ENCODE results near the gene HTT-AS.
"Not testable (repeated sequence)": the region's sequence is repeated elsewhere in the genome, so short reads cannot be mapped to it uniquely, and the experiment has no call there.

Gene HTT-AS

DNA sequence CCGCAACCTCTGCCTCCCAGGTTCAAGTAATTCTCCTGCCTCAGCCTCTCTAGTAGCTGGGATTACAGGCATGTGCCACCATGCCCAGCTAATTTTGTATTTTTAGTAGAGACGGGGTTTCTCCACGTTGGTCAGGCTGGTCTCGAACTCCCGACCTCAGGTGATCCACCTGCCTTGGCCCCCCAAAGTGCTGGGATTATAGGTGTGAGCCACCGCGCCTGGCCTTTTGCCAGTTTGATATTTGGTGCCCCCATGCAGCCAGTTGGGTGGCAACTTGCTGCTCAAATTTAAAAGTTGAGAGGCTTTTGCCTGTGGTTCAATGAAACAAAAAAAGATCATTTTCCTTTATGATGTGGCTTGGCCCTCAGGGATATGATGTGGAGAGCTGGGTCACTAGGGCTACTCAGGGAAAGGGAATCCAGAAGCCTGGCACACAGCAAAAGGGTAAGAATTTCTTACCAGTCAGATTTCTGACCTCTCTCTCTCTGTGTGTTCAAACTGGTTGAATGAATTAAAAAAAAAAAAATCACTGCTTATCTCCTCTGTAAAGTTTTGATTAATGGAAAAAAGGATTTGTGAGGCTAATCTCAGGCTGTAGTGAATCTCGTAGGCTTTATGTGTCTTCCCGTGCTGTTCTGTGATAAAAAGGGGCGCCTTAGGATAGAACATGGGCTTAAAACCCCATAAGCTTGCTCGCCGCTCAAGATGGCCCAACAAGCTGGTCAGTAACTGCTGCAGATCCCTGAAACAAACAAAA lies 23.0 kb downstream of the HTT-AS start:
- not testable (repeated sequence) for DNase-seq

DNA sequence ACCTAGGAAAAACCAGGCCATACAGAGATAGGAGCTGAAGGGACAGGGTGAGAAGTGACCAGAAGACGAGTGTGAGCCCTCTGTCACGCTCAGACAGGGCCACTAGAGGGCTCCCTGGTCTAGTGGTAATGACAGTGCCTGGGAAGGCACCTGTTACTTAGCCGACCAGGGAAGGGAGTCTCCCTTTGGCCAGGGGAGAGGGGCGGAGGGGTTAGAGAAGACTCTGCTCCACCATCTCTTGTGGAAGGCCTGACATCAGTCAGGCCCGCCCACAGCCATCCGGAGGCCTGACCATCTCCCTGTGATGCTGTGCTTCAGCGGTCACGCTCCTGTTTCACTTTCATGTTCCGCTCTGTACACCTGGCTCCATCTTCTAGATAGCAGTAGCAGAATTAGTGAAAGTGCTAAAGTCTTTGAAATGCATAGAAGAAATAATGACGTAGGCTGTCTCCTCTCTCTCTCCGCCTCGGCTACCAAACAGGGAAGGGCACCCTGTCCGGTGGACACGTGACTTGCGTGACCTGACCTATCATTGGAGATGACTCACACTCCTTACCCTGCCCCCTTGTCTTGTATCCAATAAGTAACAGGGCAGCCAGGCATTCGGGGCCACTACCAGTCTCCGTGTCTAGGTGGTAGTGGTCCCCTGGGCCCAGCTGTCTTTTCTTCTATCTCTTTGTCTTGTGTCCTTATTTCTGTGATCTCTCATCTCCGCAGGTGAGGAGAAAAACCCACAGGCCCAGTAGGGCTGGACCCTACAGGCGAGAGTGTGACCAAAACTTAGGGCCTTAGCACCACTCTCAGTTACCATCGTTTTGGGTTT lies 26.7 kb downstream of the HTT-AS start:
- DNase-seq: peak; percentile 85

DNA sequence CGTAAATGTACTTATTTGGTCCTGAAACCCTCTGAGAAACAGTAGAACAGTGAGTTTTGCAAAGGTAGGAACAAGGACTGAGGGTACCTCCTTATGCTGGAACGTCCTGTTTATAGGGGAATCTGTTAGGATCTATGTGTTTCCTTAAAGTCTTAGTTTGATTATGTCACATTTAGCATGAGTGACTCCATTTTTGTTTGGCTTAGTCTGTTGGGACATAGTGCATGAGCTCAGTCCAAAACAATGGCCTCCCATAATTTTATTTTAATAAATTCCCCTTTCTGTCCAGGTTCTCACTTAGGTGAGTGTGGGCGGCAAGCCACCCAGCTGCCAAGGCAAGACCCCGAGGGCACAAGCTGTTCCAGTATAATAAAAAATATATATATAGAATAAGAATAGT lies 27.7 kb downstream of the HTT-AS start:
- DNase-seq: no peak

DNA sequence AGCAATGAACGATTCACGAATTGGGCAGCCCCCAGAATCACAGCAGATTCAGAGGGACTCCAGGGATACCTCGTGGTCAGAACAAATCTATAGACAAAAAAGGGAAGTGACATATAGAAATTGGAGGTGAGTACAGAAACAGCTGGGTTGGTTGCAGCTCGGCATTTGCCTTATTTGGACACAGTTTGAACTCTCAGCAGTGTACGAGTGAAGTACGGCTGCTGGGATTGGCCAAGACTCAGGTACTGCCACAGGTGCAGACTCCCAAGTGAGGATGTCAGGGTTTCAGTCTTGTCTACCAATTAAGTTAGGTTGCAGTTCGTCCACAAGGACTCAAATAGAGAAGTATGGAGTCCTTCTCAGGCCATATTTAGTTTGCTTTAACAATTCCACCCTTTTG lies 28.2 kb downstream of the HTT-AS start:
- no peak for DNase-seq

DNA sequence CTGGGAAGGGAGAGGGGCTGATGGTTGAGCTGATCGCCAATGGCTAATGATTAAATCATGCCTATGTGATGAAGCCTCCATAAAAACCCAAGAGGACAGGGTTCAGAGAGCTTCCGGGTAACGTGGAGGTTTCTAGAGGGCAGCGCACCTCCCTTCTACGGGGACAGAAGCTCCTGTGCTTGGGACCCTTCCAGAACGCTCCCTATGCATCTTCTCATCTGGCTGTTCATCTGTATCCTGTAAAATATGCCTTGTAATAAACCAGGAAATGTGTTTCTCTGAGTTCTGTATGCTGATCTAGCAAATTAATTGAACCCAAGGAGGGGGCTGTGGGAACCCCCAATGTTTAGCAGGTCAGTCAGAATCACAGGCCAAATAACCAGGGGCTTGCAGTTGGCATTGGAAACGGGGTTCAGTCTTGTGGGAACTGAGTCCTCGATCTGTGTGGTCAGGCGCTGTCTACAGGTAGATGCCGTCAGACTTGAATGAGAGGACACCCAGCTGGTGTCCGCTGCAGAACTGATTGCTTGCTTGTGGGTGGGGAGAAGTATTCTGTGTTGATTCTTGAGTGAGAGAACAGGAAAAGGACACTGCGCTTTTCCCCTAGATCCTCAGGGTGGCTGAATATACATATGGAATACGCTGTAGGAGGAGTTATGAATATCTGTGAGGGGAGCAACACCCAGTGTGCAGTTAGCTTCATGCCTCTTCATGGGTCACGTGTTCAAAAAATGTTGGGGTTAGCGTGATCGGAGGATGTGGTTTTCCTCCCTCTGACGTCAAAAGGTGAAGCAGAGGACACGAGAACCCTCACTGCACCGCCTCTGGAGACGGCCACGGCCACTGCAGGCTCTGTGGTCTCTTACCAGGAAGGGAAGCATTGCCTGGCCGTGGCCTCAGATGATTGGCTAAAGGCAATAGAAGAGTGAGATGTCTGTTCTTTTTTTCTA lies 29.2 kb downstream of the HTT-AS start:
- peak; percentile 65 for DNase-seq

DNA sequence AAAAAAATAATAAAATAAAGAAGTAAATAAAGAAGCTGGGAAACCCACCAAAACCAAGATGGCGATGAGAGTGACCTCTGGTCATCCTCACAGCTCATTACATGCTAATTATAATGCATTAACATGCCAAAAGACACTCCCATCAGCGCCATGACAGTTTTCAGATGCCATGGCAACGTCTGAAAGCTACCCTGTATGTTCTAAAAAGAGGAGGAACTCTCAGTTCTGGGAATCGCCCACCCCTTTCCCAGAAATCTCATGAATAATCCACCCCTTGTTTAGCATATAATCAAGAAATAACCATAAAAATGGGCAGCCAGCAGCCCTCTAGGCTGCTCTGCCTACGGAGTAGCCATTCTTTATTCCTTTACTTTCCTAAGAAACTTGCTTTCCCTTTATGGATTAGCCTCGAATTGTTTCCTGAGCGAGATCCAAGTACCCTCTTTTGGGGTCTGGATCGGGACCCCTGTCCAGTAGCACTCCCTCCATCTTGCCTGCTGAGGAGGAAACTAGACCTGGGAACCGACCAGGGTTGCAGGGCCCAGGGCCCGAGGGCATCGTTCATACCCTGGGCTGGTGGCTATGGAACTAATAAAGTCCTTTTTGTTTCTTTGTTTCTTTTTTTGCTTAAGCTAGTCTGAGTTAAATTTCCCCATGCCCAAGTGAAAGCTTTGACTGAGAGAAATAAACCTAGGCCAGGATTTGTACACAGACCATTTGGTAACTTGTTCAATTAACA lies 30.9 kb downstream of the HTT-AS start:
- no peak for DNase-seq

DNA sequence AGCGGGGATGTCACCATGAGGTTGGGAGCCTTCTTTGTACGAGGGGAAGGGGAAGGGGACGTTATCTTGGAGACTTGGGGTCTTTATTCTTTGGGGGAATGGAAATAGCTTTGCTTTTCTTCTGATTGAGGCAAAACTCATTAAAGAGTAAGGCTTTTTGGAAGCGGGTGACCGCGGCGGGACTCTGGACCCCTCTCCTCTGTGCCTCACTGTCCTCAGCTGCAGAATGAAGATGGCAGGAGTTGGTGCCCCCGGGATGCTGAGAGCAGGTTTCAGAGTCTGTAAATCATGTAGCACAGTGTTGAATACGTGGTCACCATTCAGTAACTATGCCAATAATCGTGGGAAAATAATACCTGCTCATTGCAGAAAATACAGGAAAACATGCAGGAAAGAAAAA lies 32.1 kb downstream of the HTT-AS start:
- no peak for DNase-seq

GRCh38 chr4:3041192-3042142 lies 32.9 kb downstream of the HTT-AS start:
- DNase-seq: peak; percentile 38

DNA sequence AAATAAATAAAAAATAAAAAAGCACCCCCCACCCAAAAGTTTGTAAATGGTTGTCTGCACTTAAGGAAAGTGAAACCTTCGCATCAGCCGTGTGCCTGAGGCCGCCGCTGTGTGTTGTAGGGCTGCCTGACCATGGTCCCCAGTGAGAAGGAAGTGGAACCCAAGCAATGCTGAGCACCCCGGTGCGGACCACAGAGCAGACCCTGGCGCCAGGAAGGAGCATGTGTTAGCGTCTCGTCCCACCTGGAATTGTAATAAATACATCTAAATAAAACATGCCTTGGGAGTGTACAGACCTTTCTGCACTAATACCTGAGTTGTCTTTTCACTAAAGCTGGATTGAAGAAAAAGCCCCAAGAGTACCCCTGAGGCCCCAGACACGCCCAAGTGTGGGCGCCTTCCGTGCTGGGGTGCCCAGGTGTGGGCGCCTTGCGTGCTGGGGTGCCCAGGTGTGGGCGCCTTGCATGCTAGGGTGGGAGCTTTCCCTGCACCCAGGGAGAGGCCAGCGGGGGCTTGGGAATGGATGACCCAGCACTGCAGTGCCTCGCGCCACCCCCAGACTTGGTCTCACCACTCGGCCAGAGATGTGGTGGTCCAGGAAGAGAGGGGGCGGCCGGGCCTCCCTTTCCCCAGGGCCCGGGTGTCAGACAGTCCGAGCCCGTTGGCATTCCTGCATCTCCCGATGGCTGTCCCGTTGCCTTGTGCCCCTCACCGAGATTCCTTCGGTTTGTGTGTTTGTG lies 33.7 kb downstream of the HTT-AS start:
- DNase-seq: no peak

GRCh38 chr4:3039706-3040366 lies 34.5 kb downstream of the HTT-AS start:
- no peak for DNase-seq

GRCh38 chr4:3037957-3038461 lies 36.3 kb downstream of the HTT-AS start:
- DNase-seq: peak; percentile 30

DNA sequence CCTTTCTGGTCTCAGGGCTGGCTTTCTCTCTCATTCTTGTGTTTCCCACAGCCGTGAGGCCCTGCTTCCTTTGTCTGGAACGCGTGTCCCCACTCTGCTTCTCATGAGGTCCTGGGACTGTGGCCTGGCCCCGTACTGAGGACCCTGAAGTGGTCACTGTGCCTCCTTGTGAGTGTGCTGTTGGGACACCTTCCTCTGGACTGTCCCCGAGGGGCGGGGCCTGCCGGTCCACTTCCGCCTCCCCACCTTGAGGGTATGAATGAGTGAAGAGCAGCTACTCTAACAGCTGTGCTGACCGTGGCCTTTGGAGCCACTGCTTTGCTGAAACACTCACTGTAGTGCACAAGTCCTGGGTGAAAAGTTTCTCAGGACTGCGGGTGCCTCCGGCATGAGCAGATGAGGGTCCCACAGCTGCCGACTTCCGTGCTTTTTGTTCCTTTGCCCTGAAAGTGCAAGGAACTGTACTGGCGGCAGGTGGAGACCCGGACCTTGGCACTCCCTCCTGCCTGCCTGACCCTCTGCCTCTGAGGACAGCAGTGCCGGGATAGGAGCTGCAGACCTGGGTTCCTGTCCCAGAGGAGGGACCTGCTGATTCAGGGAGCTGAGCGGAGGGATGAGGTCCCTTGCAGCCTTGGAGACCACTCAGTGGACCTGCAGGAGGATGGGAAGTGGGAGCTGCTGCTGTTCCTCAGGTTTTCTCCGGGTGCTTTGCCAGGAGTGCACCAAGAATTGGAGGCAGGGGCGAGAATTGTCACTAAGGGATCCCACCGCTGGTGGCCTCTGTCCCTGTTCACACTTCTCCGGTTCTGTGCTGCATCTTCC lies 38.0 kb downstream of the HTT-AS start:
- no peak for DNase-seq

DNA sequence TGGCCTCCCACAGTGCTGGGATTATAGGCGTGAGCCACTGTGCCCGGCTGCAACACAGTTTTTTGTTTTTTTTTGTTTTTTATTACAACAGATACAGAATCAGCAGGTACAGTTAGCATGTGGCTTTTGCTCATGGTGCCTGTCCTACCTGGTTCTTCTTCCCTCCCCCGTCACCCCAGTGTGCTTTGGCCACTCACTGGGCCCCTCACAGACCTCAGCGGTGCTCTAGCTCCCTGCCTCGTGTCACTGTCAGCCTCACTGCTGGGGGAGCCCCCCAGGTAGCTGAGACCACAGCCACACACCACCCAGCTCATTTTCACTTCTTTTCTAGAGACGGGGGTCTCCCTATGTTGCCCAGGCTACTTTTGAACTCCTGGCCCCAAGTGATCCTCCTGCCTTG lies 38.7 kb downstream of the HTT-AS start:
- DNase-seq: no peak

DNA sequence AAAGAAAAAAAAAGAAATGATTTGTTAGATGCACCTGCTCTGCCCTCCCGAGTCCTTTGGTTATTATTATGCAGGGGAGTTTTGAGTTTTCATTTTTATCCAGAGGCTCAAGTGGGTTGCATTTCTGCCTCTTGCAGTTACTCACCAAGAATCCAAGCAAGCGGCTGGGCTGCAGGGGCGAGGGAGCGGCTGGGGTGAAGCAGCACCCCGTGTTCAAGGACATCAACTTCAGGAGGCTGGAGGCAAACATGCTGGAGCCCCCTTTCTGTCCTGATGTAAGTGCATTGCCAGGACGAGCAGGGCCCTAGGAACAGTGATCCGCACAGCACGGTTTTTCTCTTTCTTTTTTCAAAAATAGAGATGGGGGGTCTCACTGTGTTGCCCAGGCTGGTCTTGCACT lies 39.1 kb downstream of the HTT-AS start:
- DNase-seq: no peak

DNA sequence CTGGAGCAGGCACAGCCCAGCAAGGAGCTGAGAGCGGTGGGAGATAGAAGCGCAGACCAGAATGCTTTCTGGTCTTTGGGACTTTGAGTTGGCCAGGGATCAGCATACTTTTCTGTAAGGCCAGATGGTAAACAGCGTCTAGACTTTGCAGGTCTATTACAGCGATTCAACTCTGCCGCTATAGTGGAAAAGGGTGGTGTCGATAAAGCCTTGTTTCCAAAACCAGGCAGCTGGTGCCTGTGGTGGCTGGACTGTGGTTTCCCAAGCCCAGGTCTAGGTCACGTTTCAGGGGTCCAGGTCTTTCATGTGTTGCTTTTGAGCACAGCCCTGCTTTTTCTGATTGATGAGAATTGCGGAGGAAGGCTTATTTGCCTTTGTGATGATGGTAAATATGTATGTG lies 40.1 kb downstream of the HTT-AS start:
- DNase-seq: no peak

DNA sequence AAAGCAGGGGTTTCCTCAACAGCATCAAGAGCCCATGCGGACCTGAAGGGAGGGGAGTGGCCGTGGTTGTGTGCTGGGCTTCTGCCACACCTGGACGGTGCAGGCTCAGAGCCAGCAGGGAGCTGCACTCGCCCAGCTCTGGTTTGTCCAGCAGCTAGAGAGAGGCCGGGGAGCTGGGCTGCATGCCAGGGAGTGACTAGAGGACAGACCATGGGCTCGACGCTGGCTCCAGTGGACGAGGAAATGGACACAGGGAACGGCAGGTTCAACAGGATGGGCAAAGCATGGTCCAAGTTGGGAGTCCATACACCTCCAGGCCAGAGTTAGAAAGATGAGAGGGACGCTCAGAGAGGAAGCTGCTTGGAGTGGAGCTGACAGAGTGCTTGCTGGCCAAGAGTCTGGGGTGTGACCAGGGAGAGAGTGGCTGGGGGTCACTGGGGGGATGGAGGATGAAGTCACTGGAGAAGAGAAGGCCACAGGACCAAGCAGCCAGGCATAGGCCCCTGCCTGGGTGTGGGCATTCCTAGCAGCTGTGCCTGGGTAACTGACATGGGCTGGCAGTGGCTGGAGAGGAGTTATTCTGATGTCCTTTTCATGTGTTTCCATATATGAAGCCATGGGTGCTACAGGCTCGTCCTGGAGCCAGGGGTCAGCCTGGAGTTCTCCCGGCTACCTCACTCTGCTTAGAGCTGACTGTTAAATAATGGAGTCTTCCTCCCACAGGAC lies 42.8 kb downstream of the HTT-AS start:
- DNase-seq: no peak

GRCh38 chr4:3030566-3031356 lies 43.6 kb downstream of the HTT-AS start:
- DNase-seq: no peak
